Glomerular visceral epithelial cell (primary cell): Measurements from ENCODE around the gene SPHKAP.
A peak's percentile ranks its signal among the peaks of the same experiment; 100 is the strongest.
"Not testable (repeated sequence)": the region's sequence is repeated elsewhere in the genome, so short reads cannot be mapped to it uniquely, and the experiment has no call there.

Experiments used
- DNase-seq: peaks from one replicate; pipeline ENCODE4 v3.0.0-alpha.2; 2016; ENCODE audit errors: extremely low spot score

SPHKAP gene

GRCh38 chr2:228023619-228024018 lies 157.9 kb downstream of the SPHKAP start:
- DNase-seq = no peak

GRCh38 chr2:228018311-228018710 lies 163.2 kb downstream of the SPHKAP start:
- no peak for DNase-seq

- DNase-seq = no peak
Measured at GRCh38 chr2:228017784-228018183, 163.7 kb downstream of the SPHKAP start.

- DNase-seq = no peak
Measured at GRCh38 chr2:228016402-228016801, 165.1 kb downstream of the SPHKAP start.

- no peak for DNase-seq
Measured at GRCh38 chr2:228015741-228016140, 165.7 kb downstream of the SPHKAP start.

GRCh38 chr2:227996366-227996765 lies 185.1 kb downstream of the SPHKAP start:
- DNase-seq = no peak

GRCh38 chr2:227990937-227991336 lies 190.6 kb downstream of the SPHKAP start:
- DNase-seq = no peak

GRCh38 chr2:227973241-227973640 lies 208.2 kb downstream of the SPHKAP start:
- no peak for DNase-seq

GRCh38 chr2:227971619-227972230 lies 209.8 kb downstream of the SPHKAP start:
- DNase-seq = no peak

- no peak for DNase-seq
Measured at GRCh38 chr2:227960317-227960716, 221.2 kb downstream of the SPHKAP start.

- no peak for DNase-seq
Measured at GRCh38 chr2:227942965-227943364, 238.5 kb downstream of the SPHKAP start.

- DNase-seq = no peak
Measured at GRCh38 chr2:227942021-227942420, 239.5 kb downstream of the SPHKAP start.

GRCh38 chr2:227939271-227940027 lies 242.0 kb downstream of the SPHKAP start:
- DNase-seq = peak; percentile 16

GRCh38 chr2:227936249-227936648 lies 245.2 kb downstream of the SPHKAP start:
- DNase-seq = not testable (repeated sequence)

GRCh38 chr2:227933884-227934283 lies 247.6 kb downstream of the SPHKAP start:
- DNase-seq = no peak

GRCh38 chr2:227932403-227932802 lies 249.1 kb downstream of the SPHKAP start:
- no peak for DNase-seq

- DNase-seq = no peak
Measured at GRCh38 chr2:227932001-227932400, 249.5 kb downstream of the SPHKAP start.
